Measurements from ENCODE around the gene MC5R. TPM values are rescaled to one million over a fixed set of nuclear protein-coding genes. Genes with fewer than 3 reads are reported as not detected.

The MC5R gene
- total RNA-seq, 1 donor: not detected

- H3K4me3 ChIP-seq (ENCODE audit: low read depth, low read length): no peak overlapping the region
- DNase-seq (ENCODE audit: low read depth): no peak
- no peak for TF ChIP-seq CTCF (IDR thresholded peaks at IDR 0.05; ENCODE audit: insufficient read depth, low read length)
These were observed 14.3 kb upstream of the MC5R start for GRCh38 chr18:13809531-13810255.

- H3K4me3 ChIP-seq (ENCODE audit: low read depth, low read length): no peak overlapping the region
- DNase-seq (ENCODE audit: low read depth): no peak
- no peak for TF ChIP-seq CTCF (IDR thresholded peaks at IDR 0.05; ENCODE audit: insufficient read depth, low read length)
These were observed 12.9 kb upstream of the MC5R start for GRCh38 chr18:13810950-13811485.

- no peak for DNase-seq (ENCODE audit: low read depth)
- H3K4me3 ChIP-seq (ENCODE audit: low read depth, low read length): no peak overlapping the region
- no peak for TF ChIP-seq CTCF (IDR thresholded peaks at IDR 0.05; ENCODE audit: insufficient read depth, low read length)
These were observed 12.0 kb upstream of the MC5R start for GRCh38 chr18:13811993-13812392.

- no peak overlapping the region for H3K4me3 ChIP-seq (ENCODE audit: low read depth, low read length)
- peak; percentile 68 for DNase-seq (ENCODE audit: low read depth)
- TF ChIP-seq CTCF (IDR thresholded peaks at IDR 0.05; ENCODE audit: insufficient read depth, low read length): peak; percentile 96
These were observed 10.6 kb upstream of the MC5R start for GRCh38 chr18:13813271-13813849.

GRCh38 chr18:13826209-13826608, 2.3 kb downstream of the MC5R start:
- TF ChIP-seq CTCF (IDR thresholded peaks at IDR 0.05; ENCODE audit: insufficient read depth, low read length): no peak
- no peak overlapping the region for H3K4me3 ChIP-seq (ENCODE audit: low read depth, low read length)
- no peak for DNase-seq (ENCODE audit: low read depth)

- DNase-seq (ENCODE audit: low read depth): no peak
- H3K4me3 ChIP-seq (ENCODE audit: low read depth, low read length): no peak overlapping the region
- TF ChIP-seq CTCF (IDR thresholded peaks at IDR 0.05; ENCODE audit: insufficient read depth, low read length): no peak
These were observed 8.0 kb downstream of the MC5R start for GRCh38 chr18:13831864-13832508.
